GM12878 (cell line): ENCODE results near the gene ARL2. TPM values are rescaled to one million over a fixed set of nuclear protein-coding genes. Genes with fewer than 3 reads are reported as not detected.

Source experiments
- ATAC-seq: fragments of 200-7000 bp; cut with Tn5 transposase; 3 replicates; pipeline ENCODE4 v1.9.1; 2020; ENCODE audit warnings: mild to moderate bottlenecking, moderate library complexity
- BruUV-seq: library from RNA; stranded (reverse); fragments of 400-500 nt; replicated peaks from 2 replicates; lab custom pipeline; 2021; lab: Mats Ljungman, UMichigan
- CTCF ChIA-PET: fragments of 300-600 bp; sonication (Branson Sonifier 250); formaldehyde crosslinking; extraction: SDS; loops from one replicate; lab custom pipeline; 2021; ENCODE audit warnings: inconsistent platforms; lab: Yijun Ruan, JAX
- POLR2A ChIA-PET: fragments of 350-600 bp; formaldehyde crosslinking; extraction: SDS; loops from one replicate; lab custom pipeline; 2021; ENCODE audit warnings: inconsistent platforms; lab: Charles Lee
- RAD21 ChIA-PET: fragments of 300-600 bp; sonication (Branson Sonifier 250); formaldehyde crosslinking; loops from one replicate; lab custom pipeline; 2023; ENCODE audit warnings: antibody characterized with exemption; ENCODE audit not compliant: unreplicated experiment; lab: Charles Lee
- SMC1A ChIA-PET: fragments of 300-600 bp; sonication (Branson Sonifier 250); formaldehyde crosslinking; loops from one replicate; lab custom pipeline; 2023; ENCODE audit not compliant: unreplicated experiment, uncharacterized antibody; lab: Charles Lee
- DNase-seq: peaks from one replicate; pipeline ENCODE4 v3.0.0-alpha.2; 2011; ENCODE audit warnings: low read depth, low spot score
- FAIRE-seq: peaks from 3 replicates; lab custom pipeline; 2011; peaks lifted over from hg19 to GRCh38; lab: Jason Lieb, UNC
- H2AFZ ChIP-seq: 2 replicates; pipeline ENCODE4 v1.6.0; 2011; ENCODE audit warnings: low read depth, low read length, control low read depth; ENCODE audit not compliant: control insufficient read depth
- H3K27ac ChIP-seq: 2 replicates; pipeline ENCODE4 v1.5.1; 2011; ENCODE audit warnings: control low read depth; ENCODE audit not compliant: control insufficient read depth, insufficient read depth
- H3K27me3 ChIP-seq, 2 experiments: replicated peaks in 1 of 2; 2 replicates each; pipeline versions ENCODE4 v1.6.0 to v1.6.1; 2011; ENCODE audit warnings: low read length in 1 of 2; ENCODE audit not compliant: control insufficient read depth in 2 of 2, insufficient read depth in 2 of 2
- H3K36me3 ChIP-seq, 2 experiments: 2 replicates each; pipeline ENCODE4 v1.5.1; 2011; ENCODE audit warnings: low read length in 1 of 2; ENCODE audit not compliant: control insufficient read depth in 2 of 2, insufficient read depth in 2 of 2
- H3K4me1 ChIP-seq: 2 replicates; pipeline ENCODE4 v1.6.1; 2011; ENCODE audit warnings: mild to moderate bottlenecking, low read length, moderate library complexity, mixed read lengths; ENCODE audit not compliant: control insufficient read depth, insufficient read depth
- H3K4me2 ChIP-seq: 2 replicates; pipeline ENCODE4 v1.6.0; 2011; ENCODE audit warnings: control low read depth; ENCODE audit not compliant: control insufficient read depth, insufficient read depth
- H3K4me3 ChIP-seq: fragments of 200-600 bp; sonication (generic); 2 replicates; pipeline ENCODE4 v1.5.1; 2016
- H3K79me2 ChIP-seq: 2 replicates; pipeline ENCODE4 v1.6.0; 2011; ENCODE audit warnings: low read length; ENCODE audit not compliant: control insufficient read depth, insufficient read depth
- H3K9ac ChIP-seq: 2 replicates; pipeline ENCODE4 v1.8.0; 2011; ENCODE audit warnings: low read length, control low read depth, mixed read lengths; ENCODE audit not compliant: control insufficient read depth, insufficient read depth
- H3K9me3 ChIP-seq: replicated peaks from 3 replicates; pipeline ENCODE4 v1.5.1; 2011; ENCODE audit warnings: mild to moderate bottlenecking, low read length; ENCODE audit not compliant: control insufficient read depth, insufficient read depth
- H4K20me1 ChIP-seq: 2 replicates; pipeline ENCODE4 v1.6.0; 2011; ENCODE audit not compliant: control insufficient read depth, insufficient read depth
- FOS ChIP-seq: IDR thresholded peaks from 3 replicates; pipeline ENCODE4 v1.6.1; 2011; ENCODE audit warnings: borderline replicate concordance; ENCODE audit not compliant: insufficient read length; ENCODE audit errors: extremely low read depth
- NRF1 ChIP-seq: conservative IDR thresholded peaks from 2 replicates; pipeline ENCODE4 v1.6.1; 2011; ENCODE audit warnings: mild to moderate bottlenecking, low read depth, low read length, improper control_type of control experiment
- POU2F2 ChIP-seq: IDR thresholded peaks from 3 replicates; pipeline ENCODE4 v1.6.1; 2011; ENCODE audit warnings: low read depth, mild to moderate bottlenecking, low read length, borderline replicate concordance
- RUNX3 ChIP-seq: IDR thresholded peaks from 2 replicates; pipeline ENCODE4 v1.6.1; 2012; ENCODE audit warnings: low read length, inconsistent platforms
- WGBS: methylation state at CpG from one replicate; pipeline ENCODE4 v1.1.6; 2016; ENCODE audit warnings: low lambda C conversion rate; ENCODE audit not compliant: insufficient replicate concordance, insufficient coverage; ENCODE audit errors: missing lambda C conversion rate; 5-methylcytosine and 5-hydroxymethylcytosine counted together
- in situ Hi-C: fragments of 300-500 bp; cut with MboI; formaldehyde crosslinking; loops from 9 replicates; pipeline ENCODE4 v1.14.3; 2018; ENCODE audit warnings: mixed read lengths
- intact Hi-C: fragments of 100-400 bp; cut with micrococcal nuclease; formaldehyde crosslinking; loops from one replicate; pipeline ENCODE4 v1.14.2; 2022; ENCODE audit not compliant: unreplicated experiment
- polyA plus RNA-seq, 11 experiments: library from polyadenylated mRNA; depleted of rRNA in 4 of 11; unstranded in 6 of 11; stranded (reverse) in 5 of 11; fragments of >200 nt; fragmentation: Nextera tagmentation in 4 of 11; fragmentation: Illumina TruSeq in 1 of 11; extraction: Ambion mirVana in 4 of 11; extraction: Trizol in 1 of 11; gene quantifications; 1 replicate in 1 of 11; 2 replicates in 10 of 11; pipeline versions ENCODE4 v1.2.1 to v1.2.3, GENCODE V29; 2011 to 2016; ENCODE audit warnings: inconsistent platforms in 2 of 11, missing spikeins in 2 of 11, low read depth in 1 of 11
- total RNA-seq, 4 experiments: library from RNA; depleted of rRNA in 3 of 4; stranded (reverse); fragments of >200 nt in 3 of 4; fragmentation: Illumina TruSeq in 1 of 4; extraction: Trizol in 1 of 4; gene quantifications; 2 replicates each; pipeline versions ENCODE4 v1.2.1 to v1.2.3, GENCODE V29; 2013 to 2021

ARL2 gene
- total and polyA plus RNA-seq, 10 of the 15 experiments (the other 5 are each of a cell fraction or from before 2014, with no cell fraction given): 4.1 to 138 (median 73.4) TPM

DNA sequence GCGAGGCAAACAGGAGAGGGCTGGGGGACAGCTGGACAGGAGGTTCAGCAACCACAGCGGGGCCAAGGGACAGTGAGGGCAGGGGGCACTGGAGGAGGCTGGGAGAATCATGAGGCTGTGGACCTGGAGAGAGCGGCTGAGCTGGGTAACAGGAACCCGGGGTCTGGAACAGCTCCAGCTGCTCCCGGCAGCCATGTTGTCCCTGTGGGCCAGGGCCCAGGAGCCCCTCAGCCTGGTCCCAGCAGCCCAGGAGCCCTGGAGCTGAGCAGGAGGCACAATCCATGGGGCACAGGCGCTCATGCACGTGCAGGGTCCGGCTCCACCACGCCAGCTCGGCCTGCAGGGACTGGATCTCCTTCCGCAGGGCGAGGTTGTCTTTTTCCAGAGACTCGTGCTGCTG is 24.5 kb upstream of the ARL2 start:
- CTCF ChIA-PET: no interaction called here
- Histone ChIP-seq H3K79me2 (no peaks in the 10 kb centered on the region), H3K9me3 (no peaks in the 10 kb centered on the region), H3K27me3 (no peaks in the 10 kb centered on the region; a peak in 1 of 4 replicates), H3K4me1 (peaks cover 13% of the 10 kb centered on the region), H2AFZ (no peak overlapping the region), H3K4me2 (no peak overlapping the region), H3K27ac (no peak overlapping the region), H4K20me1 (no peaks in the 10 kb centered on the region), H3K4me3 (no peak overlapping the region), H3K9ac (no peak overlapping the region), H3K36me3 (no peaks in the 10 kb centered on the region)
- intact Hi-C loops (no loop called here), in situ Hi-C loops (no loop called here)
- no peak for DNase-seq
- FAIRE-seq: no peak
- no peak for ATAC-seq
- WGBS: 68% methylated on average over 10 of the region's 13 CpGs
- POLR2A ChIA-PET: no interaction called here
- no peak for TF ChIP-seq FOS
- RAD21 ChIA-PET: no interaction called here
- SMC1A ChIA-PET: interaction anchor here (0.7 kb wide), 1 partner anchor 216 kb away, joined by 3 read pairs; no protein-coding TSS in a partner anchor
- BruUV-seq: no TSS peak

- Histone ChIP-seq H3K4me3 (peak overlapping the region; percentile 35; the same call in 1 of the 2 replicates), H3K9me3 (no peaks in the 10 kb centered on the region), H3K79me2 (no peaks in the 10 kb centered on the region), H4K20me1 (no peaks in the 10 kb centered on the region), H3K27me3 (no peaks in the 10 kb centered on the region; a peak in 1 of 4 replicates), H2AFZ (peak overlapping the region; percentile 59), H3K36me3 (no peaks in the 10 kb centered on the region), H3K4me1 (peaks cover 13% of the 10 kb centered on the region), H3K4me2 (peak overlapping the region; percentile 90), H3K9ac (no peak overlapping the region), H3K27ac (0 out of 2 replicates have a peak overlapping the region, but pooled peaks have one; percentile 24)
- POLR2A ChIA-PET: interaction anchor here (0.7 kb wide), 1 partner anchor 141 kb away, joined by 3 read pairs; no protein-coding TSS in a partner anchor
- intact Hi-C loops (no loop called here), in situ Hi-C loops (no loop called here)
- DNase-seq (no peak), ATAC-seq (0 out of 3 replicates have a peak, but pooled peaks have one; percentile 22), FAIRE-seq (no peak)
- CTCF ChIA-PET: no interaction called here
- SMC1A ChIA-PET: no interaction called here
- no TSS peak for BruUV-seq
- 11% methylated on average over 15 of the region's 15 CpGs for WGBS
- TF ChIP-seq RUNX3: peak; percentile 33; the same call in 1 of the 2 replicates
- 0 out of 3 replicates have a peak, but pooled peaks have one; percentile 20 for TF ChIP-seq POU2F2
- no peak for TF ChIP-seq NRF1
- RAD21 ChIA-PET: no interaction called here
Observed at GRCh38 chr11:64990222-64990923, 23.6 kb upstream of the ARL2 start.
